CD4-positive, alpha-beta T cell (primary cell): ENCODE results near the gene CLEC16A. TPM values are rescaled to one million over a fixed set of nuclear protein-coding genes. Genes with fewer than 3 reads are reported as not detected.

Experiments
- ATAC-seq: fragments of 200-7000 bp; cut with Tn5 transposase; one replicate; pipeline ENCODE4 v1.10.0; 2022; ENCODE audit warnings: mild to moderate bottlenecking; ENCODE audit not compliant: poor library complexity
- CTCF ChIA-PET: fragments of 350-600 bp; sonication (Branson Sonifier 250); formaldehyde crosslinking; loops from one replicate; lab custom pipeline; 2021; ENCODE audit warnings: antibody characterized with exemption, inconsistent platforms; lab: Charles Lee
- POLR2A ChIA-PET: fragments of 350-600 bp; sonication (Branson Sonifier 250); formaldehyde crosslinking; loops from one replicate; lab custom pipeline; 2021; ENCODE audit warnings: antibody characterized with exemption, inconsistent platforms; lab: Charles Lee
- DNase-seq, 14 experiments: peaks; one replicate each; pipeline ENCODE4 v3.0.0-alpha.2; 2013 to 2020; ENCODE audit warnings: mixed read lengths in 2 of 14
- H3K27ac ChIP-seq, 2 donors: one replicate each; pipeline versions ENCODE4 v1.5.1 to v1.7.0; 2013; ENCODE audit warnings: low read length in 2 of 2, low read depth in 1 of 2, mild to moderate bottlenecking in 1 of 2
- H3K27me3 ChIP-seq, 2 experiments: 1 replicate in 1 of 2; 2 replicates in 1 of 2; pipeline versions ENCODE4 v1.6.1 to v1.7.0; 2013; ENCODE audit warnings: low read length in 2 of 2, control low read depth in 1 of 2, mild to moderate bottlenecking in 1 of 2, moderate library complexity in 1 of 2; ENCODE audit not compliant: insufficient read depth in 2 of 2, control insufficient read depth in 1 of 2
- H3K36me3 ChIP-seq: one replicate; pipeline ENCODE4 v1.6.1; 2013; ENCODE audit warnings: low read length, control low read depth; ENCODE audit not compliant: insufficient read depth
- H3K4me1 ChIP-seq: one replicate; pipeline ENCODE4 v1.6.1; 2013; ENCODE audit warnings: low read length, control low read depth; ENCODE audit not compliant: insufficient read depth
- H3K4me3 ChIP-seq: one replicate; pipeline ENCODE4 v1.5.1; 2013; ENCODE audit warnings: mild to moderate bottlenecking, low read length, moderate library complexity
- H3K9me3 ChIP-seq, 2 experiments: 1 replicate in 1 of 2; 2 replicates in 1 of 2; pipeline versions ENCODE4 v1.6.1 to v1.7.0; 2013; ENCODE audit warnings: low read length in 2 of 2, mild to moderate bottlenecking in 2 of 2, control low read depth in 1 of 2, moderate library complexity in 1 of 2; ENCODE audit not compliant: control insufficient read depth in 1 of 2, insufficient read depth in 1 of 2
- H3K27ac Mint-ChIP-seq: one replicate; pipeline ENCODE4 v1.8.0; 2020; ENCODE audit warnings: mixed read lengths
- H3K27me3 Mint-ChIP-seq: one replicate; pipeline ENCODE4 v1.8.0; 2021; ENCODE audit warnings: mixed read lengths
- H3K36me3 Mint-ChIP-seq: one replicate; pipeline ENCODE4 v1.8.0; 2021; ENCODE audit warnings: low read depth, mixed read lengths
- H3K4me1 Mint-ChIP-seq: one replicate; pipeline ENCODE4 v1.8.0; 2021; ENCODE audit warnings: low read depth, mixed read lengths
- H3K4me3 Mint-ChIP-seq: one replicate; pipeline ENCODE4 v1.8.0; 2020; ENCODE audit warnings: mild to moderate bottlenecking, mixed read lengths
- H3K9me3 Mint-ChIP-seq: one replicate; pipeline ENCODE4 v1.8.0; 2020; ENCODE audit warnings: mixed read lengths
- CTCF ChIP-seq: fragments of 200-600 bp; IDR thresholded peaks from one replicate; pipeline ENCODE4 v1.8.0; 2022; ENCODE audit warnings: antibody characterized with exemption, mild to moderate bottlenecking
- intact Hi-C, 2 experiments: fragments of 100-400 bp; cut with DNase I in 1 of 2; cut with micrococcal nuclease in 1 of 2; formaldehyde crosslinking; loops; one replicate each; pipeline versions ENCODE4 v1.15.1 to v1.9.0; 2023 to 2025; cut with DNase I, micrococcal nuclease
- total RNA-seq, 174 experiments: library from RNA in 2 of 174; stranded (reverse) in 2 of 174; gene quantifications; one replicate each; pipeline ENCODE4 v1.2.3 and lab custom pipeline; 2021 to 2026

The CLEC16A gene
- total RNA-seq, 2 experiments from 2014 or later, result 21.7 to 22.7 TPM

DNA sequence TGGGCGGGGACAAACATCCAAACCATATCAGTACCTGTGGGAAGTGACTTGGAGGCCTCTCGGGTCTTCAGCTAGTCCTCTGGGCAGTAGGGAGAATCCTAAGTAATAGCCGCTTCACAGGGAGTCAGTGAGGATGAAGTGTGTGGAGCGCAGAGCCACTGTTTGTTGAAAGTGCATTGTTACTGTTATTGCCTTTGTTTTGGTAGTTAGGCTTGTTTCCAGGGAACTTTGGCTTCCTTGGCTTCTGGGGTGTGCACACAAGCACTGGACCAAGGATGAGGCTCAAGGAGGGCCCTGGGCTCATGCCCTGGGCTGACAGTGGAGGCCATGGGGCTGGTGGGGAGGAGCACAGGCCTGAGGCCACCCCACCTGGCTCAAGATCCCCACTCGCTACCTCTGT lies 141.6 kb downstream of the CLEC16A start:
- POLR2A ChIA-PET, result no interaction called here
- H3K9me3 Mint-ChIP-seq, result no peaks in the 10 kb centered on the region
- Histone ChIP-seq H3K27me3 (no peaks in the 10 kb centered on the region), H3K27ac (no peak overlapping the region), H3K9me3 (no peaks in the 10 kb centered on the region), H3K4me3 (no peak overlapping the region), H3K4me1 (peaks cover 20% of the 10 kb centered on the region), H3K36me3 (peaks cover 7% of the 10 kb centered on the region)
- no peak overlapping the region for H3K4me3 Mint-ChIP-seq
- DNase-seq (no peak), ATAC-seq (no peak)
- CTCF ChIA-PET, result no interaction called here
- peaks cover 30% of the 10 kb centered on the region for H3K4me1 Mint-ChIP-seq
- H3K27me3 Mint-ChIP-seq, result no peaks in the 10 kb centered on the region
- H3K27ac Mint-ChIP-seq, result no peak overlapping the region
- peaks cover 8% of the 10 kb centered on the region for H3K36me3 Mint-ChIP-seq
- intact Hi-C loops, result no loop called here
- TF ChIP-seq CTCF, result no peak

GRCh38 chr16:11087691-11088073 lies 143.3 kb downstream of the CLEC16A start:
- DNase-seq (no peak), ATAC-seq (no peak)
- H3K27ac Mint-ChIP-seq, result peak overlapping the region; percentile 68
- ChIA-PET CTCF (no interaction called here), POLR2A (interaction anchor here (0.7 to 1.5 kb wide), 5 partner anchors 17 to 168 kb away, joined by 3 to 7 read pairs (median 4); partner anchors contain the start of gene SOCS1)
- Histone ChIP-seq H3K4me1 (peaks cover 26% of the 10 kb centered on the region), H3K27ac (peak overlapping the region; percentile 23 to 46), H3K36me3 (peaks cover 10% of the 10 kb centered on the region), H3K4me3 (no peak overlapping the region), H3K9me3 (no peaks in the 10 kb centered on the region), H3K27me3 (no peaks in the 10 kb centered on the region)
- H3K36me3 Mint-ChIP-seq, result peaks cover 8% of the 10 kb centered on the region
- no peak for TF ChIP-seq CTCF
- intact Hi-C loops, result no loop called here
- H3K4me1 Mint-ChIP-seq, result peaks cover 33% of the 10 kb centered on the region
- no peaks in the 10 kb centered on the region for H3K9me3 Mint-ChIP-seq
- no peaks in the 10 kb centered on the region for H3K27me3 Mint-ChIP-seq
- H3K4me3 Mint-ChIP-seq, result no peak overlapping the region

GRCh38 chr16:11088074-11088730 lies 143.8 kb downstream of the CLEC16A start:
- ChIA-PET POLR2A (interaction anchor here (0.7 to 1.5 kb wide), 5 partner anchors 17 to 168 kb away, joined by 3 to 7 read pairs (median 4); partner anchors contain the start of gene SOCS1), CTCF (no interaction called here)
- Histone ChIP-seq H3K4me1 (peaks cover 31% of the 10 kb centered on the region), H3K9me3 (no peaks in the 10 kb centered on the region), H3K27me3 (no peaks in the 10 kb centered on the region), H3K4me3 (no peak overlapping the region), H3K36me3 (peaks cover 10% of the 10 kb centered on the region), H3K27ac (peak overlapping the region; percentile 23 to 46)
- peak; percentile 80 for ATAC-seq
- no peaks in the 10 kb centered on the region for H3K27me3 Mint-ChIP-seq
- H3K36me3 Mint-ChIP-seq, result peaks cover 8% of the 10 kb centered on the region
- intact Hi-C loops, result no loop called here
- no peak for TF ChIP-seq CTCF
- peak overlapping the region; percentile 30 for H3K4me3 Mint-ChIP-seq
- no peaks in the 10 kb centered on the region for H3K9me3 Mint-ChIP-seq
- peak overlapping the region; percentile 68 for H3K27ac Mint-ChIP-seq
- DNase-seq, result peak in 7 of 14 experiments; percentile 8 to 45 (median 32)
- H3K4me1 Mint-ChIP-seq, result peaks cover 38% of the 10 kb centered on the region
